ENCODE data around the gene BTLA. TPM values are rescaled to one million over a fixed set of nuclear protein-coding genes. Genes with fewer than 3 reads are reported as not detected.

BTLA gene
- total RNA-seq, 2 donors from 2014 or later: 10.4 to 14.2 TPM

Other genes with a start within 250 kb of the BTLA start
- gene SLC9C1, start 205.3 kb downstream of the BTLA start, total RNA-seq: not detected
- 10 to 100 TPM in 1 of 2 donors, 1 to 10 TPM in 1; 5.1 to 26.8 TPM for gene CD200, start 166.3 kb downstream of the BTLA start, total RNA-seq
- gene ATG3, start 62.5 kb upstream of the BTLA start, total RNA-seq: 10 to 100 TPM; 34.6 to 65.3 TPM
- 10 to 100 TPM; 18.1 to 19.8 TPM for gene SLC35A5, start 62.6 kb upstream of the BTLA start, total RNA-seq
- not detected for gene CCDC80, start 141.7 kb upstream of the BTLA start, total RNA-seq